ENCODE data around the gene COQ8B. TPM values are rescaled to one million over a fixed set of nuclear protein-coding genes. Genes with fewer than 3 reads are reported as not detected.
A peak's percentile ranks its signal among the peaks of the same experiment; 100 is the strongest.
"Not testable (repeated sequence)": the region's sequence is repeated elsewhere in the genome, so short reads cannot be mapped to it uniquely, and the experiment has no call there.

Gene COQ8B
- total RNA-seq, 2 experiments from 2014 or later: 19.8 to 21.3 TPM

DNA sequence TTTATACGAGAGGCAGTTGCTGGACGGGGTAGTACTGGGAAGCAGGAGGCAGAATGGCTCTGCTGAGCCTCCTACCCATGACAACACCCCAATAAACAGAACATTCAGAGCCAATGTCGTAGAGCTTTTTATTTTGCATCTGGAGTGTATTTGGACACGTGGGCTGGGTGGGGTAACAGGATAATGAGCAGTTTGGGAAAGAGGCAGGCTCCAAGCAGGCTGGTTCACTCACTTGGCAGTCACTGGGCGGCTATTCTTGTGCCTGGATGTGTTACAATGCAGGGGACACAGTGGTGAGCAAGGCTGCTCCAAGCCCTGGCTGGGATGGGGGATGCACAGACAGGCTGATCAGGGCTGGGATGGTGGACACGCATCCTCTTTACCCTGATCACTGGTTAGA lies 24.1 kb upstream of the COQ8B start:
- DNase-seq: no peak
- no peak overlapping the region for H3K27ac Mint-ChIP-seq
- H3K4me1 Mint-ChIP-seq (ENCODE audit: low read depth): no peaks in the 10 kb centered on the region
- H3K27me3 Mint-ChIP-seq (ENCODE audit: low read depth): no peaks in the 10 kb centered on the region
- intact Hi-C loops (cut with micrococcal nuclease): no loop called here
- no peak overlapping the region for H3K4me3 Mint-ChIP-seq
- H3K36me3 Mint-ChIP-seq (ENCODE audit: low read depth): peaks cover 7% of the 10 kb centered on the region
- CTCF ChIA-PET: no interaction called here
- H3K9me3 Mint-ChIP-seq: no peaks in the 10 kb centered on the region

GRCh38 chr19:40739871-40740703 lies 23.4 kb upstream of the COQ8B start:
- DNase-seq: no peak
- CTCF ChIA-PET: interaction anchor here (0.5 kb wide), 1 partner anchor 435 kb away, joined by 3 read pairs; no protein-coding TSS in a partner anchor
- Mint-ChIP-seq H3K36me3 (ENCODE audit: low read depth) (peaks cover 12% of the 10 kb centered on the region), H3K27ac (no peak overlapping the region), H3K9me3 (no peaks in the 10 kb centered on the region), H3K4me1 (ENCODE audit: low read depth) (no peaks in the 10 kb centered on the region), H3K4me3 (no peak overlapping the region), H3K27me3 (ENCODE audit: low read depth) (no peaks in the 10 kb centered on the region)
- intact Hi-C loops (cut with micrococcal nuclease): no loop called here

- Mint-ChIP-seq H3K27ac (no peak overlapping the region), H3K4me1 (ENCODE audit: low read depth) (no peaks in the 10 kb centered on the region), H3K4me3 (no peak overlapping the region), H3K9me3 (no peaks in the 10 kb centered on the region), H3K27me3 (ENCODE audit: low read depth) (no peaks in the 10 kb centered on the region), H3K36me3 (ENCODE audit: low read depth) (peaks cover 12% of the 10 kb centered on the region)
- intact Hi-C loops (cut with micrococcal nuclease): no loop called here
- CTCF ChIA-PET: no interaction called here
- DNase-seq: no peak
These were observed 22.5 kb upstream of the COQ8B start for GRCh38 chr19:40739030-40739839.

DNA sequence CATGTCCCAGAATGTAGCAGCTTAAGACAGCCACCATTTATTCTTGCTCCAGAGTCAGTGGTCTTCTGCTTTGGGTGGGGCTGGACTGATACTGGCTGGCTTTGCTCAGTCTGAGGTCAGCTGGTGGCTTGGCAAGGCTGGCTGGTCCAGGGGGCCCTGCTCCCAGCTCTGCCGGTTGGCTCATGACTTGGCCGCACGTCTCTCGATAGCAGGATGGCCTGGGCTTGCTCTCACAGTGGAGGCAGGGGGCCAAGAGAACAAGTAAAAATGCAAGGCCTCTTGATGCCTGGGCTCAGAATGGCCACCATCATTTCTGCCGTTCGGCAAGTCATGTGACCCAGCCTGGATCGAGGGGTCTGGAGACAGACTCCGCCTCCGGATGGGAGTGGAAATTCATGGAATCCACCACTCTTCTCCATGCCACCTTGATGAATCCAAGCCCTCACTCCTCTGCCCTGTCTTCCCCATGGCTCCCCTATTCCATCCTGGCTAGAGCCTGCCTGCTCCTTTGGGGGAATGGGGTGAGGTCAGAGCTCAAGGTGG lies 20.5 kb upstream of the COQ8B start:
- no peaks in the 10 kb centered on the region for H3K9me3 Mint-ChIP-seq
- CTCF ChIA-PET: no interaction called here
- no peak overlapping the region for H3K27ac Mint-ChIP-seq
- H3K4me3 Mint-ChIP-seq: no peak overlapping the region
- no peaks in the 10 kb centered on the region for H3K4me1 Mint-ChIP-seq (ENCODE audit: low read depth)
- H3K36me3 Mint-ChIP-seq (ENCODE audit: low read depth): peaks cover 12% of the 10 kb centered on the region
- H3K27me3 Mint-ChIP-seq (ENCODE audit: low read depth): no peaks in the 10 kb centered on the region
- intact Hi-C loops (cut with micrococcal nuclease): no loop called here
- no peak for DNase-seq

GRCh38 chr19:40736661-40737060 lies 20.0 kb upstream of the COQ8B start:
- DNase-seq: no peak
- Mint-ChIP-seq H3K36me3 (ENCODE audit: low read depth) (peaks cover 12% of the 10 kb centered on the region), H3K4me3 (no peak overlapping the region), H3K4me1 (ENCODE audit: low read depth) (no peaks in the 10 kb centered on the region), H3K27me3 (ENCODE audit: low read depth) (no peaks in the 10 kb centered on the region), H3K27ac (no peak overlapping the region), H3K9me3 (no peaks in the 10 kb centered on the region)
- CTCF ChIA-PET: no interaction called here
- intact Hi-C loops (cut with micrococcal nuclease): no loop called here

DNA sequence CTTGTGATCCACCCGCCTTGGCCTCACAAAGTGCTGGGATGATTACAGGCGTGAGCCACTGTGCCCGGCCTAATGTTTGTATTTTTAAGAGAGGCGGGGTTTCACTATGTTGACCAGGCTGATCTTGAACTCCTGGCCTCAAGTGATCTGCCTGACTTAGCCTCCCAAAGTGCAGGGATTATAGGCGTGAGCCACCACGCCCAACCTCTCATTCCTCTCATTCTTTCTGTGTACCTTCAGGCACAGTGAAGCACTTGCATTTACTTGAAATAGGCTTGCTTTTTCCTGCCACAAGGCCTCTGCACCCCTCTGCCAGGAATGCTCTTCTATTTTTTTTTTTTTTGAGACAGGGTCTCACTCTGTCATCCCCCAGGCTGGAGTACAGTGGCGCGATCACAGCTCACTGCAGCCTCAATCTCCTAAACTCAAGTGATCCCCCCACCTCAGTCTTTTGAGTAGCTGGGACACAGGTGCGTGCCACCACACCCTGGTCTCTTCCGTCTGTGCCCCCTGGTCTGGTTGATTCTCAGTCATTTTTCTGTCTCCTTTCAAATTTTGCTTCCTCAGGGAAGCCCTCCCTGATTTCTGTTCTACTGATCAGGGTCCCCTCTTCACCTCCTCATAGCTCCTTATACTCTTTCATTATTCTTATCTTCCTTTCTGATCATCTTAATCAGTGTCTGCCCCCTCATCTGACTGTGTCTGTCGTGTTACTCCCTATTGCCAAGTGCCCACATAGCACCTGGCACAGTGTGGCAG lies 18.5 kb upstream of the COQ8B start:
- Mint-ChIP-seq H3K4me1 (ENCODE audit: low read depth) (no peaks in the 10 kb centered on the region), H3K27me3 (ENCODE audit: low read depth) (no peaks in the 10 kb centered on the region), H3K27ac (no peak overlapping the region), H3K9me3 (no peaks in the 10 kb centered on the region), H3K36me3 (ENCODE audit: low read depth) (peaks cover 16% of the 10 kb centered on the region), H3K4me3 (no peak overlapping the region)
- no peak for DNase-seq
- CTCF ChIA-PET: no interaction called here
- intact Hi-C loops (cut with micrococcal nuclease): no loop called here

GRCh38 chr19:40733149-40733548 lies 16.5 kb upstream of the COQ8B start:
- H3K4me1 Mint-ChIP-seq (ENCODE audit: low read depth): no peaks in the 10 kb centered on the region
- H3K4me3 Mint-ChIP-seq: no peak overlapping the region
- no peak for DNase-seq
- H3K36me3 Mint-ChIP-seq (ENCODE audit: low read depth): peaks cover 18% of the 10 kb centered on the region
- intact Hi-C loops (cut with micrococcal nuclease): no loop called here
- H3K27me3 Mint-ChIP-seq (ENCODE audit: low read depth): no peaks in the 10 kb centered on the region
- H3K27ac Mint-ChIP-seq: no peak overlapping the region
- CTCF ChIA-PET: interaction anchor here (0.9 kb wide), 1 partner anchor 80 kb away, joined by 3 read pairs; no protein-coding TSS in a partner anchor
- no peaks in the 10 kb centered on the region for H3K9me3 Mint-ChIP-seq

- DNase-seq; H3K27ac Mint-ChIP-seq; H3K4me3 Mint-ChIP-seq; H3K27me3 Mint-ChIP-seq (ENCODE audit: low read depth); CTCF ChIA-PET; H3K9me3 Mint-ChIP-seq; H3K4me1 Mint-ChIP-seq (ENCODE audit: low read depth); intact Hi-C loops (cut with micrococcal nuclease): not testable (repeated sequence)
- H3K36me3 Mint-ChIP-seq (ENCODE audit: low read depth): peaks cover 21% of the 10 kb centered on the region
These were observed 15.6 kb upstream of the COQ8B start for GRCh38 chr19:40732304-40732703.

DNA sequence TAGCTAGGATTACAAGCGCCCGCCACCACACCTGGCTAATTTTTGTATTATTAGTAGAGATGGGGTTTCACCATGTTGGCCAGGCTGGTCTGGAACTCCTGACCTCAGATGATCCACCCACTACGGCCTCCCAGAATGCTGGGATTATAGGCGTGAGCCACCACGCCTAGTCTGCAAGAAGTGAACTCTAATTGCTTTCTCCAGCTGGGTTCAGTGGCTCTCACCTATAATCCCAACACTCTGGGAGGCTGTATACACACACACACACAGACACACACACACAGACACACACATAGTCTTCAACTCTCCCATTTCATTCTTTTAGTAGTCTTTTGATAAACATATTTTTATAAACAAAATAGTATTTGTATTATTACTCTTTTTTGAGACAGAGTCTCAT lies 13.4 kb upstream of the COQ8B start:
- CTCF ChIA-PET: interaction anchor here (0.7 kb wide), 1 partner anchor 77 kb away, joined by 3 read pairs; no protein-coding TSS in a partner anchor
- H3K4me3 Mint-ChIP-seq; DNase-seq; H3K27me3 Mint-ChIP-seq (ENCODE audit: low read depth); H3K9me3 Mint-ChIP-seq; H3K4me1 Mint-ChIP-seq (ENCODE audit: low read depth); intact Hi-C loops (cut with micrococcal nuclease); H3K27ac Mint-ChIP-seq: not testable (repeated sequence)
- H3K36me3 Mint-ChIP-seq (ENCODE audit: low read depth): peaks cover 23% of the 10 kb centered on the region

- H3K36me3 Mint-ChIP-seq (ENCODE audit: low read depth): peaks cover 36% of the 10 kb centered on the region
- no peak overlapping the region for H3K4me3 Mint-ChIP-seq
- no peak for DNase-seq
- CTCF ChIA-PET: interaction anchor here (0.7 to 1.2 kb wide), 2 partner anchors 35 to 93 kb away, joined by 3 read pairs; no protein-coding TSS in a partner anchor
- H3K27ac Mint-ChIP-seq: no peak overlapping the region
- H3K27me3 Mint-ChIP-seq (ENCODE audit: low read depth): no peaks in the 10 kb centered on the region
- intact Hi-C loops (cut with micrococcal nuclease): no loop called here
- H3K9me3 Mint-ChIP-seq: no peaks in the 10 kb centered on the region
- peaks cover 31% of the 10 kb centered on the region for H3K4me1 Mint-ChIP-seq (ENCODE audit: low read depth)
These were observed 9.6 kb upstream of the COQ8B start for GRCh38 chr19:40726279-40726678.

- Mint-ChIP-seq H3K4me3 (no peak overlapping the region), H3K9me3 (no peaks in the 10 kb centered on the region), H3K4me1 (ENCODE audit: low read depth) (peaks cover 45% of the 10 kb centered on the region), H3K27ac (peak overlapping the region; percentile 70), H3K27me3 (ENCODE audit: low read depth) (no peaks in the 10 kb centered on the region), H3K36me3 (ENCODE audit: low read depth) (peaks cover 30% of the 10 kb centered on the region)
- intact Hi-C loops (cut with micrococcal nuclease): loop anchor here (1.0 to 2.0 kb wide), 3 partner anchors 9 to 52 kb away; partner anchors contain the start of genes ACTMAP, COQ8B and SNRPA
- DNase-seq: peak; percentile 45
- CTCF ChIA-PET: no interaction called here
These were observed 8.2 kb upstream of the COQ8B start for GRCh38 chr19:40724855-40725254.

DNA sequence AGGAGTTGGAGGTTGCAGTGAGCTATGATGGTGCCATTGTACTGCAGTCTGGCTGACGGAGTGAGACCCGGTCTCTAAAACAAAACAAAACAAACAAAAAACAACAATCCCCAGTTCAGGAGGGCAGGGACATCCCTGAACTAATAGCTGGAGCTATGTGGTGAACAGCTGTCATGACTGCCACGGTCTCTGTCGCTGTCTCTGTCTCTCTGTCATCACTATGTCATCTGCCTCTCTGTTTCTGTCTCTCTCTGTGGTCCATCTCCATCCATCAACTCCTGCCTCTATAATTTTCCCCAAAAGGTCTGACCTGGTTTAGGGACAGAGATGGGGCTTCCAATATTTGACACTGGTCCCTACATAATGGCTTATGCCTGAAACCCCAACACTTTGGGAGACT lies 7.6 kb upstream of the COQ8B start:
- intact Hi-C loops (cut with micrococcal nuclease): loop anchor here (1.0 to 2.0 kb wide), 3 partner anchors 8 to 52 kb away; partner anchors contain the start of genes ACTMAP, COQ8B and SNRPA
- CTCF ChIA-PET: no interaction called here
- Mint-ChIP-seq H3K36me3 (ENCODE audit: low read depth) (peaks cover 30% of the 10 kb centered on the region), H3K4me1 (ENCODE audit: low read depth) (peaks cover 50% of the 10 kb centered on the region), H3K27me3 (ENCODE audit: low read depth) (no peaks in the 10 kb centered on the region), H3K4me3 (no peak overlapping the region), H3K9me3 (no peaks in the 10 kb centered on the region), H3K27ac (peak overlapping the region; percentile 69)
- peak; percentile 39 for DNase-seq

Measured in activated naive CD4-positive, alpha-beta T cell treated with anti-CD3 and anti-CD28 coated beads for 36 hours (primary cell).